Midbrain (tissue), 1 donor: ENCODE measurements around the gene TSC22D1.
"Not testable (repeated sequence)": the region's sequence is repeated elsewhere in the genome, so short reads cannot be mapped to it uniquely, and the experiment has no call there.

Experiments
- DNase-seq: peaks from one replicate; lab custom pipeline; 2025; lab: John Stamatoyannopoulos, UW

Gene TSC22D1

GRCh38 chr13:44575741-44576350 lies at the start of gene TSC22D1:
Gene TSC22D1, minus strand, starts transcription at chr13:44576330. Its CDS starts 256 bp downstream, at chr13:44576074.
- DNase-seq: peak; percentile 56

GRCh38 chr13:44622708-44623107 lies 46.6 kb upstream of the TSC22D1 start:
- DNase-seq: no peak

- DNase-seq: no peak
Observed at GRCh38 chr13:44622261-44622660, 46.1 kb upstream of the TSC22D1 start.

- no peak for DNase-seq
Observed at GRCh38 chr13:44620057-44620456, 43.9 kb upstream of the TSC22D1 start.

GRCh38 chr13:44619651-44620050 lies 43.5 kb upstream of the TSC22D1 start:
- DNase-seq: no peak

- no peak for DNase-seq
Observed at GRCh38 chr13:44618326-44618725, 42.2 kb upstream of the TSC22D1 start.

- DNase-seq: no peak
Observed at GRCh38 chr13:44617648-44618047, 41.5 kb upstream of the TSC22D1 start.

GRCh38 chr13:44609137-44609536 lies 33.0 kb upstream of the TSC22D1 start:
- DNase-seq: no peak

GRCh38 chr13:44605721-44606120 lies 29.6 kb upstream of the TSC22D1 start:
- no peak for DNase-seq

GRCh38 chr13:44605275-44605674 lies 29.1 kb upstream of the TSC22D1 start:
- no peak for DNase-seq

GRCh38 chr13:44601586-44601985 lies 25.5 kb upstream of the TSC22D1 start:
- no peak for DNase-seq

GRCh38 chr13:44593861-44594592 lies 17.9 kb upstream of the TSC22D1 start:
- not testable (repeated sequence) for DNase-seq

- no peak for DNase-seq
Observed at GRCh38 chr13:44592216-44592847, 16.2 kb upstream of the TSC22D1 start.

GRCh38 chr13:44591316-44591715 lies 15.2 kb upstream of the TSC22D1 start:
- DNase-seq: no peak

- no peak for DNase-seq
Observed at GRCh38 chr13:44583137-44583536, 7.0 kb upstream of the TSC22D1 start.

GRCh38 chr13:44578067-44578400 lies 1.9 kb upstream of the TSC22D1 start:
- DNase-seq: no peak

- peak; percentile 94 for DNase-seq
Observed at GRCh38 chr13:44577236-44578066, 1.3 kb upstream of the TSC22D1 start.

- peak; percentile 56 for DNase-seq
Observed at GRCh38 chr13:44576351-44577235, 463 bp upstream of the TSC22D1 start.

- no peak for DNase-seq
Observed at GRCh38 chr13:44575035-44575434, 1.1 kb downstream of the TSC22D1 start.

- no peak for DNase-seq
Observed at GRCh38 chr13:44574466-44574855, 1.7 kb downstream of the TSC22D1 start.

- no peak for DNase-seq
Observed at GRCh38 chr13:44573790-44574465, 2.2 kb downstream of the TSC22D1 start.
